ENCODE results near the gene GALNT16. TPM values are rescaled to one million over a fixed set of nuclear protein-coding genes. Genes with fewer than 3 reads are reported as not detected.
"Not testable (repeated sequence)": the region's sequence is repeated elsewhere in the genome, so short reads cannot be mapped to it uniquely, and the experiment has no call there.

Gene GALNT16
- total and polyA plus RNA-seq, 8 donors, result 0.53 to 2.2 (median 1.6) TPM; not detected in 1

DNA sequence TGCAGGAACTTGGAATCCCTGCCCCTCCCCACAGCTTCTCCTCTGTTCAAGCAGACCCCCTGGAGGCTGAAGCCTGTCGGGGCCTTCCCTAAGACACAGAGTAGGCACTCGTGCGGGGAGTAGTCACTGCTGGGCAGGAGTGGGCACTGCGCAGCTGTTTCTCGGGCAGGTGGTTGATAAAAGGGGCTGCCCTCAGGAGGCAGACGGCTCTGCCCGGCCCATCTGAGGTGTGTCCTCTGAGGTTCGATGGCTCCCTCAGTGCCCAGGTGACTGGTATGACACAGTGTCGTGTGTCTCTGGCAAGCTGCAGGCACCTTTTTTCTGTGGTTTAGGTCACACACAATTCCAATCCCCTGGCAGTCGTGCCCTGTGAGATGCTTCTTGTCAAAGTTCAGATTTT is 10.1 kb downstream of the GALNT16 start:
- no peak for DNase-seq
- Histone ChIP-seq H3K27me3 (peaks cover 0 to 13% (median 4%) of the 10 kb centered on the region in 3 donors), H3K9me3 (no peaks in the 10 kb centered on the region), H3K27ac (no peak overlapping the region), H3K4me3 (no peak overlapping the region), H3K36me3 (no peaks in the 10 kb centered on the region), H3K4me1 (no peaks in the 10 kb centered on the region)
- WGBS, 5 donors, result 69 to 88% (median 77%) methylated on average over 3 to 10 of the region's 10 CpGs
- intact Hi-C loops (cut with DNase I; ENCODE audit: low total_unique reads), result no loop called here
- TF ChIP-seq POLR2AphosphoS5 (IDR thresholded peaks at IDR 0.05), result no peak
- no peak for TF ChIP-seq EP300 (IDR thresholded peaks at IDR 0.05)
- TF ChIP-seq, protein P1, sequence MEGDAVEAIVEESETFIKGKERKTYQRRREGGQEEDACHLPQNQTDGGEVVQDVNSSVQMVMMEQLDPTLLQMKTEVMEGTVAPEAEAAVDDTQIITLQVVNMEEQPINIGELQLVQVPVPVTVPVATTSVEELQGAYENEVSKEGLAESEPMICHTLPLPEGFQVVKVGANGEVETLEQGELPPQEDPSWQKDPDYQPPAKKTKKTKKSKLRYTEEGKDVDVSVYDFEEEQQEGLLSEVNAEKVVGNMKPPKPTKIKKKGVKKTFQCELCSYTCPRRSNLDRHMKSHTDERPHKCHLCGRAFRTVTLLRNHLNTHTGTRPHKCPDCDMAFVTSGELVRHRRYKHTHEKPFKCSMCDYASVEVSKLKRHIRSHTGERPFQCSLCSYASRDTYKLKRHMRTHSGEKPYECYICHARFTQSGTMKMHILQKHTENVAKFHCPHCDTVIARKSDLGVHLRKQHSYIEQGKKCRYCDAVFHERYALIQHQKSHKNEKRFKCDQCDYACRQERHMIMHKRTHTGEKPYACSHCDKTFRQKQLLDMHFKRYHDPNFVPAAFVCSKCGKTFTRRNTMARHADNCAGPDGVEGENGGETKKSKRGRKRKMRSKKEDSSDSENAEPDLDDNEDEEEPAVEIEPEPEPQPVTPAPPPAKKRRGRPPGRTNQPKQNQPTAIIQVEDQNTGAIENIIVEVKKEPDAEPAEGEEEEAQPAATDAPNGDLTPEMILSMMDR (IDR thresholded peaks at IDR 0.05), result no peak
- no peak for TF ChIP-seq POLR2A (IDR thresholded peaks at IDR 0.05)

DNA sequence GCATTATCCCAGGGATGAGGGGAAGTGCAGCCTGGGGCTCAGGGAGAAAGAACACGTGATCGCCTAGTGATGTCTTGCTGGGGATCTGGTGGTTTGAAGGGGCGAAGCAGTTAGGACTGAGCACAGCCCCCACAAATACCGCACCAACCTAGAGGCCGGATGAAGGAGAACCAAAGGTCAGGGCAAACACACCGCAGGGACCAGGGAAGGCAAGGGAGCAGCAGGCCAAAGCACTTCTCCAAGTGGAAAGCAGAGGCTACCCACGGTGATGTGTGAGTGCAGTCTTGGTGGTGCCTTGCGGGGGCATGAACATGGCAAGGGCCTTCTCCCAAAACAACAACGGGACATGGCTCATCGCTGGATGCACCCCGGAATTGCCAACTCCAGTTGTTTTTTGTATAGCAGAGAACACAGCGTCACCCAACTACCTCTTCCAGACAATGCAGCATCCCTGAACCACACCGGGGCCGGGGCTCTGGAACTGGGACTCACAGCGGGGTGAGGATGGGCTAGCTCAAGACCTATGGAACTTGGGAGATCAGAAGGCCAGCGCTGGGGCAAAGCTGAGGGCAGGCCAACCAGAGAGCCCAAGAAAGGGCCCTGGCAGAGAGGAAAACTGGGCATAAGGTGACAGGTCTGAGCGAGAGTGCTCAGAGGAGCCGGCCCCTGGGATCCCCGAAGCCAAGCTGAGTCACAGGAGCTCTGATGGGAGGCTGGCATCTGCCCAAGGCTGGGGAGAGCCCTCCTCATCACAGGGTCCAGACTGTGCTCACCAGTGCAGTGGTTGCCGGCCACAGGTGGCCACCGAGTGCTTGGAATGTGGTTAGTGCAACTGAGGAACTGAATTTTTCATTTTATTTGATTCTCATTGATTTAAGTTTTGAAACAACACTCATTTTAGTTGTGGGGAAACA is 11.1 kb downstream of the GALNT16 start:
- TF ChIP-seq POLR2AphosphoS5 (IDR thresholded peaks at IDR 0.05) (no peak), POLR2A (IDR thresholded peaks at IDR 0.05) (no peak), EP300 (IDR thresholded peaks at IDR 0.05) (no peak)
- TF ChIP-seq, protein P1 (IDR thresholded peaks at IDR 0.05), result no peak
- no peaks in the 10 kb centered on the region for H3K9me3 ChIP-seq

DNA sequence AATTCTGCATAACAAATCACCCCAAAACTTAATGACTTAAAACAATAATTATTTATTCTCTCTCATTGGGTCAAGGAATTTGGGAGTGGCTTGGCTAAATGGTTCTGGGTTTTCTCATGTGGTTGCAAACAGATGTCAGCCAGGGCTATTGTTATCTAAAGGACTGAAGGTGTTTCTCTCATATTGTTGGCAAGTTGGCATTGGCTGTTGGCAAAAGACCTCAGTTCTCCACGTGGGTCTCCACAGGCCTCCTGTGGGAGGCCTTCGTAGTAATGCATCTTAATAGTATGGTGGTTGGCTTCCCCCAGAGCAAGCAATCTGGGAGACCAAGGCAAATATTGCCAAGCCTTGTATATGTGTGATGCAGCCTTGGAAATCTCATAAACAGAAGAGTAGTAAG is 14.4 kb downstream of the GALNT16 start:
- intact Hi-C loops (cut with DNase I; ENCODE audit: low total_unique reads), result no loop called here
- Histone ChIP-seq H3K4me3 (no peak overlapping the region), H3K4me1 (no peaks in the 10 kb centered on the region), H3K36me3 (no peaks in the 10 kb centered on the region), H3K27me3 (no peaks in the 10 kb centered on the region), H3K9me3 (no peaks in the 10 kb centered on the region), H3K27ac (no peak overlapping the region)
- no peak for DNase-seq
- WGBS, 5 donors, result 58 to 67% (median 62%) methylated on average over 2 of the region's 2 CpGs
- no peak for TF ChIP-seq POLR2A (IDR thresholded peaks at IDR 0.05)
- TF ChIP-seq, protein P1 (IDR thresholded peaks at IDR 0.05), result no peak

More for the DNA sequence above, 11.1 kb downstream of the GALNT16 start:
- no peaks in the 10 kb centered on the region for H3K4me1 ChIP-seq
- peaks cover 0 to 7% (median 4%) of the 10 kb centered on the region in 3 donors for H3K27me3 ChIP-seq
- 83 to 88% (median 86%) methylated on average over 21 of the region's 21 CpGs for WGBS, 5 donors
- no peaks in the 10 kb centered on the region for H3K36me3 ChIP-seq
- H3K4me3 ChIP-seq, result no peak overlapping the region
- H3K27ac ChIP-seq, result no peak overlapping the region
- no peak for DNase-seq
- intact Hi-C loops (cut with DNase I; ENCODE audit: low total_unique reads), result no loop called here

DNA sequence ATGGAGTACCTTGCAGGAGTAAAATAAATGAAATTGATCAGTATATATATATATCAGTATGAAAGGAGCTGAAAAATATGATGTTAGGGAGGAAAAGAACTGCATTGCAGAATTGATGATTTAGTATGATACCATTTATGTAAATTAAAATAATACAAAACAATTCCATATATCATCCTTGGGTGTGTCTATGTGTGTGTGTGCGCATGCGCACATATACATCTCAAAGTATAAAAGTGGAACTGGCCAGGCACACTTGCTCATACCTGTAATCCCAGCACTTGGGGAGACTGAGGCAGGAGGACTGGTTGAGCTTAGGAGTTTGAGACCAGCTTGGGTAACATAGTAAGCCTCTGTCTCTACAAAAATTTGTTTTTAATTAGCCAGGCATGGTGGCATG is 15.4 kb downstream of the GALNT16 start:
- no peaks in the 10 kb centered on the region for H3K9me3 ChIP-seq
- 96 to 100% (median 100%) methylated on average over 2 of the region's 2 CpGs for WGBS, 5 donors
- DNase-seq, result no peak

DNA sequence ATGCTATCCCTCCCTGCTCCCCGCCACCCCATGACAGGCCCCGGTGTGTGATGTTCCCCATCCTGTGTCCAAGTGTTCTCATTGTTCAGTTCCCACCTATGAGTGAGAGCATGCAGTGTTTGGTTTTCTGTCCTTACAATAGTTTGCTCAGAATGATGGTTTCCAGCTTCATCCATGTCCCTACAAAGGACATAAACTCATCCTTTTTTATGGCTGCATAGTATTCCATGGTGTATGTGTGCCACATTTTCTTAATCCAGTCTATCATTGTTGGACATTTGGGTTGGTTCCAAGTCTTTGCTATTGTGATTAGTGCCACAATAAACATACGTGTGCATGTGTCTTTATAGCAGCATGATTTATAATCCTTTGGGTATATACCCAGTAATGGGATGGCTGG is 17.4 kb downstream of the GALNT16 start:
- DNase-seq; H3K27me3 ChIP-seq; H3K9me3 ChIP-seq; H3K36me3 ChIP-seq; H3K4me3 ChIP-seq; intact Hi-C loops (cut with DNase I; ENCODE audit: low total_unique reads); H3K4me1 ChIP-seq; H3K27ac ChIP-seq: not testable (repeated sequence)
- 84 to 100% (median 96%) methylated on average over 2 to 3 of the region's 3 CpGs for WGBS, 5 donors

More for the DNA sequence above, 15.4 kb downstream of the GALNT16 start:
- intact Hi-C loops (cut with DNase I; ENCODE audit: low total_unique reads), result no loop called here
- TF ChIP-seq, protein P1 (IDR thresholded peaks at IDR 0.05), result no peak
- TF ChIP-seq EP300 (IDR thresholded peaks at IDR 0.05), result no peak
- TF ChIP-seq POLR2AphosphoS5 (IDR thresholded peaks at IDR 0.05), result no peak
- no peak for TF ChIP-seq POLR2A (IDR thresholded peaks at IDR 0.05)
- Histone ChIP-seq H3K27me3 (no peaks in the 10 kb centered on the region), H3K4me1 (no peaks in the 10 kb centered on the region), H3K4me3 (no peak overlapping the region), H3K36me3 (no peaks in the 10 kb centered on the region), H3K27ac (no peak overlapping the region)
